Measurements from ENCODE around the gene EMC9.

Gene EMC9

GRCh38 chr14:24096545-24097181, 44.7 kb downstream of the EMC9 start:
- no peak for DNase-seq (ENCODE audit: low read depth)
- no peak overlapping the region for H3K4me3 ChIP-seq (ENCODE audit: low read depth, low read length)
- no peak for TF ChIP-seq CTCF (IDR thresholded peaks at IDR 0.05; ENCODE audit: low read depth, low read length, missing control alignments)
- in situ Hi-C loops (cut with HindIII; ENCODE audit: low sequenced_read_pairs): no loop called here

- H3K4me3 ChIP-seq (ENCODE audit: low read depth, low read length): peak overlapping the region; percentile 73
- in situ Hi-C loops (cut with HindIII; ENCODE audit: low sequenced_read_pairs): no loop called here
- DNase-seq (ENCODE audit: low read depth): no peak
- no peak for TF ChIP-seq CTCF (IDR thresholded peaks at IDR 0.05; ENCODE audit: low read depth, low read length, missing control alignments)
Measured at GRCh38 chr14:24095271-24096068, 45.9 kb downstream of the EMC9 start.

GRCh38 chr14:24094841-24095270, 46.5 kb downstream of the EMC9 start:
- in situ Hi-C loops (cut with HindIII; ENCODE audit: low sequenced_read_pairs): no loop called here
- DNase-seq (ENCODE audit: low read depth): no peak
- H3K4me3 ChIP-seq (ENCODE audit: low read depth, low read length): peak overlapping the region; percentile 73
- TF ChIP-seq CTCF (IDR thresholded peaks at IDR 0.05; ENCODE audit: low read depth, low read length, missing control alignments): no peak

- TF ChIP-seq CTCF (IDR thresholded peaks at IDR 0.05; ENCODE audit: low read depth, low read length, missing control alignments): peak; percentile 16
- H3K4me3 ChIP-seq (ENCODE audit: low read depth, low read length): peak within 1 kb of the TSS; percentile 73
- in situ Hi-C loops (cut with HindIII; ENCODE audit: low sequenced_read_pairs): no loop called here
- DNase-seq (ENCODE audit: low read depth): peak; percentile 31
Measured at GRCh38 chr14:24093901-24094840, 47.2 kb downstream of the EMC9 start, which contains the start of gene PCK2. TSS of gene PCK2 (plus strand) at chr14:24094311. CDS start at chr14:24094406, 95 bp downstream.

- no peak for DNase-seq (ENCODE audit: low read depth)
- no peak for TF ChIP-seq CTCF (IDR thresholded peaks at IDR 0.05; ENCODE audit: low read depth, low read length, missing control alignments)
- peak overlapping the region; percentile 73 for H3K4me3 ChIP-seq (ENCODE audit: low read depth, low read length)
- in situ Hi-C loops (cut with HindIII; ENCODE audit: low sequenced_read_pairs): no loop called here
Measured at GRCh38 chr14:24093207-24093900, 48.0 kb downstream of the EMC9 start.

All from astrocyte of the cerebellum (primary cell).